ENCODE measurements around the gene DUSP15. TPM values are rescaled to one million over a fixed set of nuclear protein-coding genes. Genes with fewer than 3 reads are reported as not detected.

The DUSP15 gene
- total and polyA plus RNA-seq, 12 donors = 2.4 to 17.6 (median 6.1) TPM

GRCh38 chr20:31875671-31876070 lies 5.3 kb upstream of the DUSP15 start:
- Histone ChIP-seq H3K36me3 (replicated peaks in 1 of 2) (no peaks in the 10 kb centered on the region), H3K27ac (no peak overlapping the region), H3K4me1 (replicated peaks in 1 of 2) (peaks cover 0 to 10% of the 10 kb centered on the region in 2 donors), H3K4me3 (no peak overlapping the region), H3K27me3 (no peaks in the 10 kb centered on the region), H3K9me3 (replicated peaks in 1 of 3) (no peaks in the 10 kb centered on the region)
- TF ChIP-seq CTCF (IDR thresholded peaks at IDR 0.05) (no peak), POLR2A (IDR thresholded peaks at IDR 0.05) (no peak)
- WGBS, 4 donors = 57 to 76% (median 73%) methylated on average over 2 of the region's 2 CpGs
- no peak for DNase-seq
- intact Hi-C loops (cut with DNase I) = no loop called here

GRCh38 chr20:31872406-31872805 lies 2.1 kb upstream of the DUSP15 start:
- TF ChIP-seq POLR2A (IDR thresholded peaks at IDR 0.05) (no peak), CTCF (IDR thresholded peaks at IDR 0.05) (no peak)
- Histone ChIP-seq H3K27me3 (no peaks in the 10 kb centered on the region), H3K9me3 (replicated peaks in 1 of 3) (no peaks in the 10 kb centered on the region), H3K4me1 (replicated peaks in 1 of 2) (peaks cover 8 to 14% of the 10 kb centered on the region in 2 donors), H3K4me3 (no peak overlapping the region), H3K36me3 (replicated peaks in 1 of 2) (no peaks in the 10 kb centered on the region), H3K27ac (no peak overlapping the region)
- 87 to 92% (median 91%) methylated on average over 6 of the region's 6 CpGs for WGBS, 4 donors
- DNase-seq = no peak
- intact Hi-C loops (cut with DNase I) = no loop called here

GRCh38 chr20:31871618-31871954 lies 1.3 kb upstream of the DUSP15 start:
- DNase-seq = no peak
- Histone ChIP-seq H3K27me3 (no peaks in the 10 kb centered on the region), H3K4me3 (no peak overlapping the region), H3K9me3 (replicated peaks in 1 of 3) (no peaks in the 10 kb centered on the region), H3K36me3 (replicated peaks in 1 of 2) (no peaks in the 10 kb centered on the region), H3K4me1 (replicated peaks in 1 of 2) (peaks cover 8 to 14% of the 10 kb centered on the region in 2 donors), H3K27ac (no peak overlapping the region)
- intact Hi-C loops (cut with DNase I) = no loop called here
- TF ChIP-seq POLR2A (IDR thresholded peaks at IDR 0.05) (no peak), CTCF (IDR thresholded peaks at IDR 0.05) (no peak)
- 98 to 100% (median 100%) methylated on average over 1 of the region's 1 CpG for WGBS, 4 donors

- intact Hi-C loops (cut with DNase I) = no loop called here
- Histone ChIP-seq H3K4me3 (peak overlapping the region in 2 of 4 donors; percentile 92 to 97), H3K4me1 (replicated peaks in 1 of 2) (peaks cover 8 to 14% of the 10 kb centered on the region in 2 donors), H3K36me3 (replicated peaks in 1 of 2) (no peaks in the 10 kb centered on the region), H3K27me3 (no peaks in the 10 kb centered on the region), H3K9me3 (replicated peaks in 1 of 3) (no peaks in the 10 kb centered on the region), H3K27ac (peak overlapping the region in 3 of 5 donors; percentile 64 to 82 (median 72))
- peak in 3 of 7 donors; percentile 19 to 38 (median 31) for DNase-seq
- TF ChIP-seq POLR2A (IDR thresholded peaks at IDR 0.05) (no peak), CTCF (IDR thresholded peaks at IDR 0.05) (no peak)
- 8 to 19% (median 8%) methylated on average over 9 to 24 of the region's 24 CpGs for WGBS, 4 donors
Measured at GRCh38 chr20:31870726-31871617, 645 bp upstream of the DUSP15 start.

All from adrenal gland (tissue), 12 donors.